DOHH2 (cell line): ENCODE measurements around the gene ZNF697.

Source experiments
- H3F3A ChIP-seq: fragments of 200-600 bp; sonication (generic), shearing (Covaris generic); 2 replicates; pipeline ENCODE4 v1.6.0; 2016; ENCODE audit warnings: antibody characterized with exemption, mild to moderate bottlenecking; ENCODE audit not compliant: control insufficient read depth, insufficient read depth
- H3K27ac ChIP-seq: fragments of 200-600 bp; sonication (generic); 2 replicates; pipeline ENCODE4 v1.5.1; 2014; ENCODE audit warnings: low read depth, mild to moderate bottlenecking, low read length, moderate library complexity
- H3K27me3 ChIP-seq: fragments of 200-600 bp; sonication (generic); 2 replicates; pipeline ENCODE4 v1.6.1; 2014; ENCODE audit warnings: mild to moderate bottlenecking, low read length, mixed read lengths; ENCODE audit not compliant: control insufficient read depth
- H3K36me3 ChIP-seq: fragments of 200-600 bp; sonication (generic); 2 replicates; pipeline ENCODE4 v1.6.1; 2014; ENCODE audit warnings: mild to moderate bottlenecking, low read length, moderate library complexity, mixed read lengths; ENCODE audit not compliant: control insufficient read depth
- H3K4me1 ChIP-seq: fragments of 200-600 bp; sonication (generic); 2 replicates; pipeline ENCODE4 v1.6.1; 2014; ENCODE audit warnings: mild to moderate bottlenecking, low read length, mixed read lengths; ENCODE audit not compliant: control insufficient read depth
- H3K4me2 ChIP-seq: fragments of 200-600 bp; sonication (generic); 2 replicates; pipeline ENCODE4 v1.6.0; 2014; ENCODE audit warnings: mild to moderate bottlenecking, low read length, moderate library complexity
- H3K4me3 ChIP-seq: fragments of 200-600 bp; sonication (generic); 2 replicates; pipeline ENCODE4 v1.5.1; 2014; ENCODE audit warnings: mild to moderate bottlenecking, low read length, mixed read lengths
- H3K79me2 ChIP-seq: fragments of 200-600 bp; sonication (generic); 2 replicates; pipeline ENCODE4 v1.6.1; 2014; ENCODE audit warnings: mild to moderate bottlenecking, low read length, mixed read lengths; ENCODE audit not compliant: control insufficient read depth
- H3K9me2 ChIP-seq: fragments of 200-600 bp; sonication (generic); replicated peaks from 2 replicates; pipeline ENCODE4 v1.6.1; 2014; ENCODE audit warnings: mild to moderate bottlenecking, low read length, mixed read lengths; ENCODE audit not compliant: control insufficient read depth
- H3K9me3 ChIP-seq: fragments of 200-600 bp; sonication (generic); 2 replicates; pipeline ENCODE4 v1.6.1; 2014; ENCODE audit warnings: antibody characterized with exemption, low read length, mixed read lengths; ENCODE audit not compliant: control insufficient read depth, insufficient read depth
- H4K20me1 ChIP-seq: fragments of 200-600 bp; sonication (generic); 2 replicates; pipeline ENCODE4 v1.6.0; 2014; ENCODE audit warnings: low read depth, mild to moderate bottlenecking, antibody characterized with exemption, low read length, moderate library complexity; ENCODE audit not compliant: control insufficient read depth, insufficient read depth
- EZH2phosphoT487 ChIP-seq: fragments of 200-600 bp; sonication (generic); IDR thresholded peaks from 2 replicates; pipeline ENCODE4 v1.6.1; 2017; ENCODE audit warnings: borderline replicate concordance, mild to moderate bottlenecking, antibody characterized with exemption, low read length, moderate library complexity, mixed read lengths
- TF ChIP-seq, protein P1 (sequence below): fragments of 200-600 bp; sonication (generic); IDR thresholded peaks from one replicate; pipeline ENCODE4 v1.5.1; 2014; ENCODE audit warnings: antibody characterized with exemption, mild to moderate bottlenecking, low read depth, low read length; ENCODE audit not compliant: poor library complexity, severe bottlenecking

The ZNF697 gene

DNA sequence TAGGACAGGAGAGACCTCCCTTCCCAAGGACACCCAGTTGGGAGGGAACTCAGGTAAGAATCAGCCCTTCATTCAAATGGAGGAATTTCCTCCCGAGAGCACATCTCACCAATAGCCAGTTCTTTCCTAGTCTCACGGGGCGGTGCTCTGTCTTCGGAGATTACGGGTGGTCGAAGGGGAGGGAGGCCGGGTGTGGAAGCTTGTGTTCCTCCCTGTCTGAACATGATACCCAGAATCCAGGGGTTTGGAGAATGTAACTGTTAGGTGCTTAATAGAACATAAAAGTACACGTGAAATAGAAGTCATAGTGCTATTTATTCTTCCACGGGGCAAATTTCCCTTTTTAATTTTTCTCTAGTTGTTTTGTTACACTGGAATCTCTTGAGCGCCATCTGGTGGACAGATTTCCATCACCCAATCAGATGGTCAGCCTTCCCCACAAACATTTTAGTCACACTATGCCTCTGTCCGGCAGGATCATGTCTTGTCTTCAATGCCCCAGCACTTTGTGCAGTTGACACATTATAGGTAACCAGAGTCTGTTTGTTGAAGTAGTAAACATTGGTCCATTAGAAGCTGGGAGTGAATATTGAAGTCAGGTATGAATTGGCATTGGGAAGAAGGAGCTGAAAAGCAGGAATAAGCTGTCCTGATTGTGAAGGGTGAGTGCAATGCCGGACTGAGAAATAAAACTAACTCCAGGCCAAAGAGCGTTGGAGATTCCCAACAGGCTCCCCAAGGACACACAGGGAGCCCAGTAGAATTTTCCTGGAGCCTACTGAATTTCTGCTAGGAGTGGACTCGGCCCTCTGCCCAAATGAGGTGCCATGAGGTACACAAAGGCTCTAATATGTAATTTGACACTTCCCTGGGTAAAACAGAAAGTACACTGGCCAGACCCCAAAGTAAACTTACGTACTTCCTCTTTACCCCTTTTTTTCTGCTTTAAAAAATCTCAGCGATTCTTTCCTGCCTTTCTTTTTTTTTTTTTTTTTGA lies 27.6 kb upstream of the ZNF697 start:
- Histone ChIP-seq H3K4me2 (peak overlapping the region; percentile 17), H3K79me2 (no peaks in the 10 kb centered on the region), H3K9me2 (no peaks in the 10 kb centered on the region), H3K4me1 (no peaks in the 10 kb centered on the region), H3K27me3 (0 out of 2 replicates have a peak, but pooled peaks cover 8% of the 10 kb centered on the region), H3K27ac (no peak overlapping the region), H3K9me3 (no peaks in the 10 kb centered on the region), H3K36me3 (no peaks in the 10 kb centered on the region), H4K20me1 (no peaks in the 10 kb centered on the region), H3K4me3 (peak overlapping the region; percentile 10; the same call in 1 of the 2 replicates), H3F3A (no peaks in the 10 kb centered on the region)
- no peak for TF ChIP-seq EZH2phosphoT487
- TF ChIP-seq, protein P1, sequence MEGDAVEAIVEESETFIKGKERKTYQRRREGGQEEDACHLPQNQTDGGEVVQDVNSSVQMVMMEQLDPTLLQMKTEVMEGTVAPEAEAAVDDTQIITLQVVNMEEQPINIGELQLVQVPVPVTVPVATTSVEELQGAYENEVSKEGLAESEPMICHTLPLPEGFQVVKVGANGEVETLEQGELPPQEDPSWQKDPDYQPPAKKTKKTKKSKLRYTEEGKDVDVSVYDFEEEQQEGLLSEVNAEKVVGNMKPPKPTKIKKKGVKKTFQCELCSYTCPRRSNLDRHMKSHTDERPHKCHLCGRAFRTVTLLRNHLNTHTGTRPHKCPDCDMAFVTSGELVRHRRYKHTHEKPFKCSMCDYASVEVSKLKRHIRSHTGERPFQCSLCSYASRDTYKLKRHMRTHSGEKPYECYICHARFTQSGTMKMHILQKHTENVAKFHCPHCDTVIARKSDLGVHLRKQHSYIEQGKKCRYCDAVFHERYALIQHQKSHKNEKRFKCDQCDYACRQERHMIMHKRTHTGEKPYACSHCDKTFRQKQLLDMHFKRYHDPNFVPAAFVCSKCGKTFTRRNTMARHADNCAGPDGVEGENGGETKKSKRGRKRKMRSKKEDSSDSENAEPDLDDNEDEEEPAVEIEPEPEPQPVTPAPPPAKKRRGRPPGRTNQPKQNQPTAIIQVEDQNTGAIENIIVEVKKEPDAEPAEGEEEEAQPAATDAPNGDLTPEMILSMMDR: peak; percentile 76

DNA sequence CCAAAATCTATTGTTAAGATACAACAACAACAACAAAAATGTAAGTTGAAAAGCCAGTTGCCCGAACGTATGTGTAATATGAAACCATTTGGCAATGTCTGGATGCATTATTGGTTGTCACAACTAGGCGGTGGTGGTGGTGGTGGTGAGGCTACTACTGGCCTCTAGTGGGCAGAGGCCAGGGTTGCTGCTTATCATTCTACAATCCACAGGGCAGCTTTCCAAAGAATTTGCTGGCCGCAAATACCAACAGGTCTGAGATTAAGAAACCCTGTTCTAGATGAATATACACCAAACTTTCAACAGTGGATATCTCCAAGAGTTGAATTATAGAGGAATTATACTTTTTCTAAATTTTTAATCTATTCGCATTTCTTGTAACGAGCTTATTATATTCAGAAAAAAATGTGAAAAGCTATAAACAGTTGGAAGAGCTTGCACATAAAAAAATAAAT lies 26.8 kb upstream of the ZNF697 start:
- Histone ChIP-seq H3K36me3 (no peaks in the 10 kb centered on the region), H3K4me2 (peak overlapping the region; percentile 17), H3F3A (no peaks in the 10 kb centered on the region), H3K27ac (no peak overlapping the region), H3K27me3 (0 out of 2 replicates have a peak, but pooled peaks cover 8% of the 10 kb centered on the region), H3K9me2 (no peaks in the 10 kb centered on the region), H3K9me3 (no peaks in the 10 kb centered on the region), H3K4me1 (no peaks in the 10 kb centered on the region), H3K4me3 (no peak overlapping the region), H3K79me2 (no peaks in the 10 kb centered on the region), H4K20me1 (no peaks in the 10 kb centered on the region)
- no peak for TF ChIP-seq EZH2phosphoT487
- TF ChIP-seq, protein P1: peak; percentile 68

DNA sequence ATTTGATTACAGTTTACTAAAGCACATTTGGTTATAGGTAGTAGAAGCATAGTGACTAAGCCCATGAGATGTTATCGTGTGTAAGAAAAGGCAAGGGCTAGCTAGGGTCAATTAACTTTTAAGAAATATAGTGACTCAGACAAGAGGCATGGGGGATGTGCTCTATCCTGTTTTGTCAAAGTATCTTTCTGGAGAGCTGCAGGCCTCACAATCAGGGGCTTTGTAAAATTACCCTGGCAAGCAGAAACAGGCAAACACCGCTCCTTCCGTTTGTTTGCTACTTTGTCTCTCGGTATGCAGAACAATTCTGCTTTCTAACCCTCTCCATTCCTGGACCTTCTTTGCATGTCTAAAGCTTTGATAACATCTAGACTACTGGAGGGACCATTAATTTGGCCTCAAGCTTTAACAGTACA lies 26.1 kb upstream of the ZNF697 start:
- Histone ChIP-seq H3K79me2 (no peaks in the 10 kb centered on the region), H3K4me1 (no peaks in the 10 kb centered on the region), H3K27me3 (0 out of 2 replicates have a peak, but pooled peaks cover 5% of the 10 kb centered on the region), H3K4me3 (no peak overlapping the region), H3K4me2 (no peak overlapping the region), H4K20me1 (no peaks in the 10 kb centered on the region), H3K9me2 (no peaks in the 10 kb centered on the region), H3F3A (no peaks in the 10 kb centered on the region), H3K9me3 (no peaks in the 10 kb centered on the region), H3K27ac (no peak overlapping the region), H3K36me3 (no peaks in the 10 kb centered on the region)
- TF ChIP-seq EZH2phosphoT487: no peak
- TF ChIP-seq, protein P1: no peak
